ENCODE measurements around the gene CDCA4. TPM values are rescaled to one million over a fixed set of nuclear protein-coding genes. Genes with fewer than 3 reads are reported as not detected.

The CDCA4 gene
- total RNA-seq, 1 donor from 2014 or later, result 47.7 TPM

DNA sequence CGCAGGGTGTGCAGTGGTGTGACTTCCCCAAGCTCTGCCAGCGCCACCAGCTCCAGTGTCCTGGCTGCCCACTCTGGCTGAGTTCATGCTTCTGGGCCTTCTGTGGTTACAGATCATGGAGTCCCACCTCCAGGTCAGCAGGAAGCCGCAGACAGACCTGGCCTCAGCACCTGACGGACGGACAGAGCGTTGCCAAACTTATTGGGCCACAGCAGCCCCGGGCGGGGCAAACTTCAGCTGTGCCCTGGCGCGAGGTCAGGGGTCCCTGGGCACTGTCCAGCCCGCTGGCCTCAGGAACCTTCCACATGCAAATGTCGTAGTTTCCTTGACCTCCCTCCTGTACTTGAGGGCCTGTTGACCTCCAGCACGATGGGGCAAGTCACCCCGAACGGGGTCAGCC lies 33.1 kb upstream of the CDCA4 start:
- intact Hi-C loops (cut with micrococcal nuclease), result no loop called here
- H3K4me3 Mint-ChIP-seq (ENCODE audit: low read depth), result no peak overlapping the region
- DNase-seq (ENCODE audit: low spot score), result no peak
- H3K27me3 Mint-ChIP-seq (ENCODE audit: low read depth), result no peaks in the 10 kb centered on the region
- peaks cover 45% of the 10 kb centered on the region for H3K36me3 Mint-ChIP-seq (ENCODE audit: low read depth)
- H3K27ac Mint-ChIP-seq, result no peak overlapping the region
- H3K9me3 Mint-ChIP-seq, result no peaks in the 10 kb centered on the region
- peaks cover 9% of the 10 kb centered on the region for H3K4me1 Mint-ChIP-seq (ENCODE audit: low read depth)

DNA sequence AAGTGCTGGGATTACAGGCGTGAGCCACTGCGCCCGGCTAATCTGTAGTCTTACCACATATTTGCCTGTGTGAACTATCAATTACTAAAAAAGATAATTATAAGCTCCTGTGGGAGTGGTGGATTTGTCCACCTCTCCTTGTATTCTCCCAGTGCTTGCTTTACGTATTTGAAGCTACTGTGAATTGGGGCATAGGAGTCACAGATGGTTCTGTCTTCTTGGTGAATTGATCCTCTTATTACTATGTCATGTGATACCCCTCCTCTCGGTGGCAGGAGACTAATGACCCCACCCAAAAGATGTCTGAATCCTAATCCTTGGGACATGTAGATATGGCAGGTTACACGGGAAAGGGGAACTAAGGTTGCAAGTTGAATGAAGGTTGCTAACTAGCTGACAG lies 32.5 kb upstream of the CDCA4 start:
- H3K27ac Mint-ChIP-seq, result no peak overlapping the region
- no peak for DNase-seq (ENCODE audit: low spot score)
- no peak overlapping the region for H3K4me3 Mint-ChIP-seq (ENCODE audit: low read depth)
- H3K4me1 Mint-ChIP-seq (ENCODE audit: low read depth), result peaks cover 7% of the 10 kb centered on the region
- H3K36me3 Mint-ChIP-seq (ENCODE audit: low read depth), result peaks cover 44% of the 10 kb centered on the region
- H3K9me3 Mint-ChIP-seq, result no peaks in the 10 kb centered on the region
- intact Hi-C loops (cut with micrococcal nuclease), result no loop called here
- H3K27me3 Mint-ChIP-seq (ENCODE audit: low read depth), result no peaks in the 10 kb centered on the region

DNA sequence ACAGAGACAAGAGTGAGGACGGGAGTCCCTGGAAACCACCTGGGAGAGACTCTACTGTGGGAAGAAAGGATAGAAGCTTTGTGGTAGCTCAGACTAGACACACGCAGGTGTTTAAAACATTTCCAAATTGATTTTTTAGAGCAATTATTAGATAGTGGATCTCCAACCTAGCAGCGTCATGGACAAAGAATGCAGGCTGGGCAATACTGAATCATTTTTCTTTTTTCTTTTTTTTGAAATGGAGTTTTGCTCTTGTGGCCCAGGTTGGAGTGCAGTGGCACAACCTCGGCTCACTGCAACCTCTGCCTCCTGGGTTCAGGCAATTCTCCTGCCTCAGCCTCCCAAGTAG lies 31.2 kb upstream of the CDCA4 start:
- H3K4me3 Mint-ChIP-seq (ENCODE audit: low read depth), result no peak overlapping the region
- H3K9me3 Mint-ChIP-seq, result no peaks in the 10 kb centered on the region
- H3K27me3 Mint-ChIP-seq (ENCODE audit: low read depth), result no peaks in the 10 kb centered on the region
- H3K27ac Mint-ChIP-seq, result no peak overlapping the region
- intact Hi-C loops (cut with micrococcal nuclease), result no loop called here
- no peak for DNase-seq (ENCODE audit: low spot score)
- H3K36me3 Mint-ChIP-seq (ENCODE audit: low read depth), result peaks cover 39% of the 10 kb centered on the region
- peaks cover 3% of the 10 kb centered on the region for H3K4me1 Mint-ChIP-seq (ENCODE audit: low read depth)

DNA sequence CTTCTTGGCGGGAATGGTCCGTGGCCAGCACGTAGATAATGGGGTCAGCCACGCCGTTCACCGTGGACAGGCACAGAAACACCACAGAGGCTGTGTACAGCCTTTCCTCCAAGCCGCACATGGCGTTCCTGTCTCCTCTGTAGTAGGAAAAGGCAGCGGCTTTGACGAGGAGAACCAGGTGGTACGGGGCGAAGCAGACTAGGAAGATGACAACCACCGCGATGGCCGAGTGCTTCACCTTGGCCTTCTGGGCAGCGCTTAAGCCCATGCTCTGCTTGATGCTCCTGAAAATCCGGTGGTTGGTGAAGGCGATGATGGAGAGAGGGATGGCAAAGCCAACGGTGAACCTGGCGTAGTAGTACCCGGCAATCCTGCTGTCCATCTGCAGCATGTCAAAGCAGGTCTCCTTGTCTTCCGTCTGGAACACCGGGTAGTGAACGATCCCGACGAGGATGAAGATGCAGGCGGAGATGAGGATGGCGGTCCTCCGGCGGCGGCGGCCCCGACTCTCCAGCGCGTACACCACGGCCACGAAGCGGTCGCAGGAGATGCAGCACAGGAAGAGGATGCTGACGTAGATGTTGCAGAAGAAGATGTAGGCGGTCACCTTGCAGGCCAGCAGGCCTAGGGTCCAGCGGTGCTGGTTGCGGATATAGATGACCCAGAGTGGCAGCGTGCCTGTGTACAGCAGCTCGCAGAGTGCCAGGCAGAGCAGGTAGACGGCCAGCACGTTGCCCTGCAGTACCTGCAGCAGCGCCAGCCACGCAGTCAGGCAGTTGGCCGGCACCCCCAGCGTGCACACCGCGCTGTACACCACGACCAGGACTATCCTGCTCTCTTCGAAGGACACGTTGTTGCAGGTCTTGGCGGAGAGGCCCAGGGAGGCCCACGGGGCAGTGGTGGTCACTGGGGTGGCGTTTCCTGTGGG lies 30.6 kb upstream of the CDCA4 start:
- H3K27me3 Mint-ChIP-seq (ENCODE audit: low read depth), result no peaks in the 10 kb centered on the region
- intact Hi-C loops (cut with micrococcal nuclease), result no loop called here
- H3K4me3 Mint-ChIP-seq (ENCODE audit: low read depth), result no peak overlapping the region
- no peaks in the 10 kb centered on the region for H3K4me1 Mint-ChIP-seq (ENCODE audit: low read depth)
- no peak overlapping the region for H3K27ac Mint-ChIP-seq
- no peak for DNase-seq (ENCODE audit: low spot score)
- no peaks in the 10 kb centered on the region for H3K9me3 Mint-ChIP-seq
- H3K36me3 Mint-ChIP-seq (ENCODE audit: low read depth), result peaks cover 34% of the 10 kb centered on the region

DNA sequence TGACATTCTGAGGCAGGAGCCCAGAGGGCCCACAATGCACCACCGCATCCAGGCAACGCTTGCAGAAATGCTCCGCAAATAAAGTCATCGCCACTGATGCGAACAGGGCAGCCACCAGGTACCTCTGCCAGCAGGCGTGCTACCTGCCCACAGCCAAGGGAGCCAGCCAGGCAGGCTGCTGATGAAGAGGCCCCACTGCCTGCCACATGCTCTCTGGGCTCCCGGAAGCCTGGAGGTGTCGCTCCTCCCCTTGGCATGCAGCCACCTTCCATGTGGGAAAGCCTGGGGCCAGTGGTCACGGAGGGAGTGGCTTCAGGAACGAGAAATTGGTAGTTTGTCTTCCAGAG lies 29.6 kb upstream of the CDCA4 start:
- Mint-ChIP-seq H3K9me3 (no peaks in the 10 kb centered on the region), H3K27ac (no peak overlapping the region), H3K27me3 (ENCODE audit: low read depth) (no peaks in the 10 kb centered on the region), H3K4me3 (ENCODE audit: low read depth) (no peak overlapping the region), H3K36me3 (ENCODE audit: low read depth) (peaks cover 36% of the 10 kb centered on the region), H3K4me1 (ENCODE audit: low read depth) (peaks cover 4% of the 10 kb centered on the region)
- intact Hi-C loops (cut with micrococcal nuclease), result no loop called here
- DNase-seq (ENCODE audit: low spot score), result no peak

DNA sequence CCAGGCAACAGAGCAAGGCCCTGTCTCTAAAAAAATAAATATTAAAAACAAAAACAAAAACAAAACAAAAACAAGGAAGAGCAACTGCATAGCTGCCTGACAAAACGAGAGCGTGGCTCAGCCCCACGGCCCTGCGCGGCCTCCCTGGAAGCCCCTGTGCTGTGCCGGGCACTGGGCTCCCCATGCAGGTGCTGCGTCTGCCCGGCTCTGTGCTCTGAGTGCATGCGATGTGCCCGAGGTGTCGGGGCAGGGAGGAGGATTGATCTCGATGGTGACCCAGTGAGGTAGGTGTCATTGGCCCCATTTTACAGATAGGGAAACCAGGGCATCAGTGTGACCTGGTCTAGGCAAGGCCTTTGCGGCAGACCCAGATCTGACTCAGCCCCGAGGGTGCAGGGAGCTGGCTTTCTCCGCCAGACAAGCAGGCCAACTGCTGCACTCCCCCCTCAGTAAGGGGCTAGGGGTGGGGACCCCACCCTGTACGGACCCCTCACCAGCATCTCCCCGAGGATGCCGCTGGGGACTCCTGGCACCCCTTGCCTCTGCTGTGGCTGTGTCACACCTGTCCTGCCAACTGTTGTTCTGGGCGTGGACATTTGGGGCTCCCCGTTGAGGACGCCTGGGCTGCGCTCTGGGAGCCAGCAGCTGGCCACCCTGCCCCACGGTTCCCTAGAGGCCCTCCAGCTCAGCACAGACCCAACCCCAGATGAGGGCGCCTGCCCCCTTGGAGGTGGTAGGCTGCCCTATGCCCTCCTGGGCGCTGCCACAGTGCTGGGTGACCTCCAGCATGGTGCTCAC lies 29.1 kb upstream of the CDCA4 start:
- Mint-ChIP-seq H3K36me3 (ENCODE audit: low read depth) (peaks cover 30% of the 10 kb centered on the region), H3K4me3 (ENCODE audit: low read depth) (no peak overlapping the region), H3K27me3 (ENCODE audit: low read depth) (no peaks in the 10 kb centered on the region), H3K9me3 (no peaks in the 10 kb centered on the region), H3K4me1 (ENCODE audit: low read depth) (peaks cover 5% of the 10 kb centered on the region), H3K27ac (no peak overlapping the region)
- intact Hi-C loops (cut with micrococcal nuclease), result loop anchor here (5.0 kb wide), 1 partner anchor 42 kb away; no protein-coding TSS in a partner anchor
- no peak for DNase-seq (ENCODE audit: low spot score)

DNA sequence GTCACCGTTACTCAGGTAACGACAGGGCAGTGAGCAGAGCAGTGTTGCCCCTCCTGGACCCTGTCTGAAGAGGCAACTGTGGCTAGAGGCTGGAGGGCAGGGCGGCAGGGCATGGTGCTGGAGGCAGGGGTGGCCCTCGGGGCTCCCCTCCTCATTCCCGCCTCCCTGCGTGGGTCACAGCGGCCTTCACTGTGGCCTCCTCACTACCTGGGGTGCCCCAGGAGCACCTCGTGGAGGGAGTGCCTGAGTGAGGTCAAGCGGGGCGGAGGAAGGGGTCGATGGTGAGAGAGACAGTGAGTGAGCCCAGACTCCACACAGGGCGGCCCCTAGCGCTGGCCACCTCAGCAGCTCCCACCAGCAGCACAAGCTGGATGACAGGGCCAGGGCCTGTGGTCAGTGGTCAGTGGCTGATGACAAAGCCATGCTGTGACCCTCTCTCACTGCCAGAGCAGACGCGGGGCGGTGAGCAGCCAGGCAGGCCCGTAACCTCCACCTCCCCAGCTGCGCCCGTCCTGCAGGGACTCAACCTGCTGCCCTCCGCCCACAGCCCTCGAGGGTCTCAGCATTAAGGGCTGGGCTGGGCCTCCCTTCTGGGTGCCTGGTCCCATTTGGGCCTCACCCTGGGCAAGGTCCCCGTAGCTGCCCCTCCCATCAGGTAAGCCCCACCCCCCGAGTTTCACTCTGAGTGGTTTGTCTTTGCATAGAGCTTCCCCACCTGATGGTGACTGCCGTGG lies 26.6 kb upstream of the CDCA4 start:
- H3K27ac Mint-ChIP-seq, result no peak overlapping the region
- peaks cover 11% of the 10 kb centered on the region for H3K4me1 Mint-ChIP-seq (ENCODE audit: low read depth)
- intact Hi-C loops (cut with micrococcal nuclease), result loop anchor here (5.0 kb wide), 1 partner anchor 45 kb away; no protein-coding TSS in a partner anchor
- DNase-seq (ENCODE audit: low spot score), result no peak
- no peaks in the 10 kb centered on the region for H3K9me3 Mint-ChIP-seq
- no peak overlapping the region for H3K4me3 Mint-ChIP-seq (ENCODE audit: low read depth)
- no peaks in the 10 kb centered on the region for H3K27me3 Mint-ChIP-seq (ENCODE audit: low read depth)
- H3K36me3 Mint-ChIP-seq (ENCODE audit: low read depth), result peaks cover 24% of the 10 kb centered on the region

DNA sequence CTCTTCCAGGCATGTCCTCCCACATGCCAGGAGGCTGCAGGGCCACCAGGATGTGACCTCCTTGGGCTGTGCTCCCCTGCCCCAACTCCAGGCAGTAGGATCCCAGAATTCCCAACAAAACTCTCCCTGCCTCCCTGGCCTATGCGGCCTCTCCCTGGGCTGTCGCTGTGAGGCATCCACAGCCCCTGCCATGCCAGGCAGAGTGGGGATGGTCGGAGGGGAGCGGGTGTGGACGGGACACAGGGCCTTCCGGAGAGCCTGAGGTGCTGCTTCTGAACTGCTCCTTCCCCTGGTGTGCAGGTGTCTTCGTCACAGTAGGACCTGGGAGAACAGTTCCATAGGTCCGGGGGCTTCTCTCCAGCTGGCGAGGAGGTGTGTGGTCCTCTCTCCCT lies 26.0 kb upstream of the CDCA4 start:
- Mint-ChIP-seq H3K36me3 (ENCODE audit: low read depth) (peaks cover 20% of the 10 kb centered on the region), H3K9me3 (no peaks in the 10 kb centered on the region), H3K4me3 (ENCODE audit: low read depth) (no peak overlapping the region), H3K4me1 (ENCODE audit: low read depth) (peaks cover 11% of the 10 kb centered on the region), H3K27ac (no peak overlapping the region), H3K27me3 (ENCODE audit: low read depth) (no peaks in the 10 kb centered on the region)
- no peak for DNase-seq (ENCODE audit: low spot score)
- intact Hi-C loops (cut with micrococcal nuclease), result loop anchor here (5.0 kb wide), 1 partner anchor 45 kb away; no protein-coding TSS in a partner anchor

DNA sequence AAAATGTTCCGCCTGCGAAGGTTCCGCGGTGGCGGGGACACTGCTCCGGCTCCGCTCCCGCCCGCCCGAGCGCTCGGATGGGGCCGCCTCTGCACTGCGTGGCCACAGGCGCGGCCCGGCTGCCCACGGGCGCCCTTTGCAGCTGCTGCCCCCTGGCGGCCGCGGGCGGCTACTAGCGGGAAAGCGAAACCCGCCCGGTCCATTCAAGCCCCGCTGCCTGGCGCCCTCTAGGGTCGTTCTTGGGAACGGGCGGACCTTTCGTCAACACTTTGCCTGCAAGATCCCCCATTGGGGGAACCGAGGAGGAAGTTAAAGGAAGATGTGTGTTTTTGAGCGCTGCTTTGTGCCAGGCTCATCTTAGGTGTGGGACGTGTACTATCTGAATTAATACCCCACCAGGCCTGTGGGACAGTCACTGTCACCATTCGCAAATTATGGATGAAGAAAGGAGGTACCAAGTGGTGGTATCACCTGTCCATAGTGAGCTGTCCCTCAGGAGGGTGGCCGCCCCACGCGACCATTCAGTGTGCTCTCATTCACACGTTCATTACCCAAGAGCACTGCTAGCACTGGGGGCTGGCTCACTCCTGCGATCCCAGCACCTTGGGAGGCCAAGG lies 24.9 kb upstream of the CDCA4 start:
- H3K4me3 Mint-ChIP-seq (ENCODE audit: low read depth), result no peak overlapping the region
- H3K27me3 Mint-ChIP-seq (ENCODE audit: low read depth), result no peaks in the 10 kb centered on the region
- peaks cover 10% of the 10 kb centered on the region for H3K36me3 Mint-ChIP-seq (ENCODE audit: low read depth)
- H3K4me1 Mint-ChIP-seq (ENCODE audit: low read depth), result peaks cover 11% of the 10 kb centered on the region
- H3K27ac Mint-ChIP-seq, result no peak overlapping the region
- H3K9me3 Mint-ChIP-seq, result no peaks in the 10 kb centered on the region
- intact Hi-C loops (cut with micrococcal nuclease), result loop anchor here (1.0 to 5.0 kb wide), 4 partner anchors 15 to 70 kb away; partner anchors contain the start of gene CDCA4
- peak; percentile 86 for DNase-seq (ENCODE audit: low spot score)

DNA sequence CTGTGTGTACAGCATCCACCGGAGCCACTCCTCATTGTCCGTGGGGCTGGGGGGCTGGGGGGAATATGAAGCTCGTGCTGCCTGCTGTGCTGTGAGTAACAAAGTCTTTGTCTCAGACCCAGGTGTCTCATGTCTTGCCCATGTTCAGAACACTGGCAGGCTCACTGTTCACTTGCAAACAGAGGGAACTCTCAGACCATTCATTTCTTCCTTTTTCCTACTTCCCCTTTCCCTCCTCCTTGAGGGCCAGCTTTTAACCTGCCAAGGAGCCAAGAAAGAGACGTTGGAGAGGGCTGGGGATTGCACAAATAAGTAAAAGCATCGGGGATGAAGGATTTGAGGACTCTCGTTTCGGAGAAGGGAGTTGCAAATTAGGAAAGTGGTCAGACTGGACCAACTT lies 22.8 kb upstream of the CDCA4 start:
- no peaks in the 10 kb centered on the region for H3K9me3 Mint-ChIP-seq
- peaks cover 3% of the 10 kb centered on the region for H3K36me3 Mint-ChIP-seq (ENCODE audit: low read depth)
- H3K4me3 Mint-ChIP-seq (ENCODE audit: low read depth), result no peak overlapping the region
- no peak for DNase-seq (ENCODE audit: low spot score)
- intact Hi-C loops (cut with micrococcal nuclease), result loop anchor here (2.0 kb wide), 1 partner anchor 17 kb away; no protein-coding TSS in a partner anchor
- H3K4me1 Mint-ChIP-seq (ENCODE audit: low read depth), result peaks cover 11% of the 10 kb centered on the region
- no peaks in the 10 kb centered on the region for H3K27me3 Mint-ChIP-seq (ENCODE audit: low read depth)
- H3K27ac Mint-ChIP-seq, result no peak overlapping the region

DNA sequence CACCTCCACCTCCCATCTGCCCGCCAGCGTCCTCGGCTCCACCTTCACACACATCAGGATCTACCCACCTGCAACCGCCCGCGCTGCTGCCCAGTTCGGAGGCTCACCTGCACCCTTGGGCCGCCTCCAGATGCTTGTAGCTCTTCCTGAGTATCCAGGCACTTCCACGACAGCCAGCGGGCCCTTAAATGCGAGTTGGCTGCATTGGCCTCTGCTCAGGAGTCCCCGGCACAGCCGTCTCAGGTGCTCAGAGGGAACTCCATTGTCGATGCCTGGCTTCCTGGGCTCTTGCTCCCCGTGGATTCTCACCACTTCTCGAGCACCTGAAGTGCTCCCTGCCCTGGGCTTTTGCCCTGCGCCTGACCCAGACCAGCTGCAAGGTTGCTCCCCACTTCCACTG lies 21.9 kb upstream of the CDCA4 start:
- no peak overlapping the region for H3K27ac Mint-ChIP-seq
- no peaks in the 10 kb centered on the region for H3K9me3 Mint-ChIP-seq
- peaks cover 3% of the 10 kb centered on the region for H3K36me3 Mint-ChIP-seq (ENCODE audit: low read depth)
- H3K4me1 Mint-ChIP-seq (ENCODE audit: low read depth), result peaks cover 11% of the 10 kb centered on the region
- no peak overlapping the region for H3K4me3 Mint-ChIP-seq (ENCODE audit: low read depth)
- DNase-seq (ENCODE audit: low spot score), result no peak
- H3K27me3 Mint-ChIP-seq (ENCODE audit: low read depth), result no peaks in the 10 kb centered on the region
- intact Hi-C loops (cut with micrococcal nuclease), result no loop called here
